Measurements from ENCODE around the gene ZDHHC6. TPM values are rescaled to one million over a fixed set of nuclear protein-coding genes. Genes with fewer than 3 reads are reported as not detected.

ZDHHC6 gene
- total RNA-seq, 2 donors from 2014 or later: 21.3 to 28.0 TPM

GRCh38 chr10:112460366-112460765 is 13.7 kb upstream of the ZDHHC6 start:
- TF ChIP-seq CTCF (IDR thresholded peaks at IDR 0.05): no peak
- no peak for TF ChIP-seq POLR2AphosphoS5 (IDR thresholded peaks at IDR 0.05)
- TF ChIP-seq POLR2A (IDR thresholded peaks at IDR 0.05): no peak
- no peaks in the 10 kb centered on the region for H3K27me3 ChIP-seq (replicated peaks; ENCODE audit: insufficient read depth)
- H3K4me1 ChIP-seq (replicated peaks): no peaks in the 10 kb centered on the region
- intact Hi-C loops (cut with DNase I): no loop called here
- no peak overlapping the region for H3K27ac ChIP-seq
- 97% methylated on average over 2 of the region's 2 CpGs for WGBS
- H3K9me3 ChIP-seq: no peaks in the 10 kb centered on the region
- H3K4me3 ChIP-seq: no peak overlapping the region
- DNase-seq (ENCODE audit: low spot score): no peak
- no peaks in the 10 kb centered on the region for H3K36me3 ChIP-seq

GRCh38 chr10:112456533-112456932 is 9.8 kb upstream of the ZDHHC6 start:
- no peaks in the 10 kb centered on the region for H3K4me1 ChIP-seq (replicated peaks)
- DNase-seq (ENCODE audit: low spot score): no peak
- no peak overlapping the region for H3K27ac ChIP-seq
- intact Hi-C loops (cut with DNase I): no loop called here
- TF ChIP-seq POLR2A (IDR thresholded peaks at IDR 0.05): no peak
- no peak for TF ChIP-seq POLR2AphosphoS5 (IDR thresholded peaks at IDR 0.05)
- TF ChIP-seq CTCF (IDR thresholded peaks at IDR 0.05): no peak
- WGBS: 98% methylated on average over 2 of the region's 2 CpGs
- H3K4me3 ChIP-seq: no peak overlapping the region
- H3K36me3 ChIP-seq: no peaks in the 10 kb centered on the region
- H3K27me3 ChIP-seq (replicated peaks; ENCODE audit: insufficient read depth): no peaks in the 10 kb centered on the region
- H3K9me3 ChIP-seq: no peaks in the 10 kb centered on the region

- intact Hi-C loops (cut with DNase I): no loop called here
- H3K9me3 ChIP-seq: no peaks in the 10 kb centered on the region
- H3K4me1 ChIP-seq (replicated peaks): no peaks in the 10 kb centered on the region
- no peaks in the 10 kb centered on the region for H3K27me3 ChIP-seq (replicated peaks; ENCODE audit: insufficient read depth)
- H3K27ac ChIP-seq: no peak overlapping the region
- WGBS: 78% methylated on average over 2 of the region's 3 CpGs
- DNase-seq (ENCODE audit: low spot score): no peak
- TF ChIP-seq POLR2A (IDR thresholded peaks at IDR 0.05): no peak
- TF ChIP-seq POLR2AphosphoS5 (IDR thresholded peaks at IDR 0.05): no peak
- H3K4me3 ChIP-seq: no peak overlapping the region
- no peaks in the 10 kb centered on the region for H3K36me3 ChIP-seq
Observed at GRCh38 chr10:112454910-112455779, 8.4 kb upstream of the ZDHHC6 start.

- 75% methylated on average over 4 of the region's 4 CpGs for WGBS
- TF ChIP-seq POLR2A (IDR thresholded peaks at IDR 0.05) (no peak), CTCF (IDR thresholded peaks at IDR 0.05) (no peak), POLR2AphosphoS5 (IDR thresholded peaks at IDR 0.05) (no peak)
- intact Hi-C loops (cut with DNase I): loop anchor here (5.0 kb wide), 1 partner anchor 267 kb away; the partner anchor contains the start of gene GPAM
- no peaks in the 10 kb centered on the region for H3K36me3 ChIP-seq
- DNase-seq (ENCODE audit: low spot score): no peak
- no peak overlapping the region for H3K4me3 ChIP-seq
- H3K27me3 ChIP-seq (replicated peaks; ENCODE audit: insufficient read depth): no peaks in the 10 kb centered on the region
- H3K4me1 ChIP-seq (replicated peaks): no peaks in the 10 kb centered on the region
- no peak overlapping the region for H3K27ac ChIP-seq
- no peaks in the 10 kb centered on the region for H3K9me3 ChIP-seq
Observed at GRCh38 chr10:112448888-112449287, 2.2 kb upstream of the ZDHHC6 start.

GRCh38 chr10:112447620-112447928 is 860 bp upstream of the ZDHHC6 start:
- H3K4me1 ChIP-seq (replicated peaks): no peaks in the 10 kb centered on the region
- intact Hi-C loops (cut with DNase I): loop anchor here (5.0 kb wide), 1 partner anchor 265 kb away; the partner anchor contains the start of gene GPAM
- no peaks in the 10 kb centered on the region for H3K9me3 ChIP-seq
- DNase-seq (ENCODE audit: low spot score): no peak
- WGBS: 3% methylated on average over 10 of the region's 10 CpGs
- peak overlapping the region; percentile 82 to 89 for H3K27ac ChIP-seq
- H3K27me3 ChIP-seq (replicated peaks; ENCODE audit: insufficient read depth): no peaks in the 10 kb centered on the region
- TF ChIP-seq POLR2AphosphoS5 (IDR thresholded peaks at IDR 0.05) (no peak), CTCF (IDR thresholded peaks at IDR 0.05) (no peak), POLR2A (IDR thresholded peaks at IDR 0.05) (no peak)
- no peaks in the 10 kb centered on the region for H3K36me3 ChIP-seq
- peak overlapping the region; percentile 65 to 89 for H3K4me3 ChIP-seq

All from prostate gland (tissue), 2 donors.